ENCODE results near the gene P4HTM. TPM values are rescaled to one million over a fixed set of nuclear protein-coding genes. Genes with fewer than 3 reads are reported as not detected.

The P4HTM gene
- total and polyA plus RNA-seq, 2 of the 8 experiments (the other 6 are each of a cell fraction or from before 2014, with no cell fraction given) = 19.1 to 25.4 TPM

GRCh38 chr3:49021213-49021812 lies 31.3 kb downstream of the P4HTM start (continued):
- TF ChIP-seq CTCF (IDR thresholded peaks at IDR 0.05; ENCODE audit: control extremely low read depth in 1 of 3, insufficient read depth in 1 of 3, low read depth in 1 of 3, low read length in 3 of 3) (no peak), RFX5 (IDR thresholded peaks at IDR 0.05; ENCODE audit: borderline replicate concordance, low read depth, low read length) (no peak), YY1 (IDR thresholded peaks at IDR 0.05; ENCODE audit: low read depth, low read length) (peak; percentile 84), KDM4A (IDR thresholded peaks at IDR 0.05; ENCODE audit: low read depth, low read length, severe bottlenecking) (no peak), BCL11A (IDR thresholded peaks at IDR 0.05; ENCODE audit: low read depth in 2 of 2, low read length in 2 of 2) (no peak), CEBPB (IDR thresholded peaks at IDR 0.05; ENCODE audit: low read depth, low read length) (no peak), BRCA1 (IDR thresholded peaks at IDR 0.05; ENCODE audit: low read depth, low read length) (no peak), JUN (IDR thresholded peaks at IDR 0.05; ENCODE audit: low read depth, low read length) (no peak), RAD21 (IDR thresholded peaks at IDR 0.05 in 1 of 2, conservative IDR thresholded peaks at IDR 0.05 in 1 of 2; ENCODE audit: low read depth in 2 of 2, low read length in 2 of 2) (no peak), NANOG (IDR thresholded peaks at IDR 0.05; ENCODE audit: insufficient read depth, low read depth, low read length, poor library complexity, severe bottlenecking) (no peak), SIN3A (conservative IDR thresholded peaks at IDR 0.05 in 1 of 2, IDR thresholded peaks at IDR 0.05 in 1 of 2; ENCODE audit: low read depth in 1 of 2, low read length in 2 of 2) (peak; percentile 38 to 58; a peak in 2 of 4 replicates), HDAC6 (IDR thresholded peaks at IDR 0.05; ENCODE audit: low read depth, low read length) (no peak), CTBP2 (IDR thresholded peaks at IDR 0.05; ENCODE audit: borderline replicate concordance, insufficient read depth, insufficient read length, low read length) (no peak), HDAC2 (IDR thresholded peaks at IDR 0.05; ENCODE audit: borderline replicate concordance in 1 of 2, low read depth in 2 of 2, low read length in 2 of 2) (peak in 1 of 2 experiments; percentile 19; a peak in 1 of 4 replicates), CREB1 (IDR thresholded peaks at IDR 0.05) (peak; percentile 92), EP300 (IDR thresholded peaks at IDR 0.05; ENCODE audit: borderline replicate concordance in 1 of 2, low read depth in 2 of 2, low read length in 2 of 2) (no peak), ATF2 (IDR thresholded peaks at IDR 0.05; ENCODE audit: low read length) (no peak)

Measured in H1 (cell line).